Hepatic stellate cell (primary cell): Measurements from ENCODE around the gene CD44.

Source experiments
- DNase-seq: peaks from one replicate; pipeline ENCODE4 v3.0.0; 2011; ENCODE audit warnings: low spot score

Gene CD44

DNA sequence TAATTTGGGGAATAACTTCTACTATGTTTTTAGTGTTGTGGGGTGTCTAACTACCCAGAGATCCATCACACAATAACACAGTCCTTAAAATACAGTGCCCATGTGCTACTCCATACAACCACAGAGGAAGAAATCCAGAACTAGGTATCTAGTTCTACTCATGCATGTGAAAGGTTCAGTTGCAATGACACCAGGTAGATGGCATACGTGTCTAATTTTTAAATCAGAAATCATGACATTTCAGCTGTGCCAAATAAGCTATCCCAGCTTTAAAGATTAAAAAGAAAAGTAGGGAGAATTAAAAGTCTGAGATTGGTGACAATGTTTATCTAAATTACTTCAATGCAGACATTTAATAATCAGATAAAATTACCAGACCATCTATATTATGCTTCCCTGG is 122.2 kb downstream of the CD44 start:
- DNase-seq, result no peak

GRCh38 chr11:35262056-35262455 is 123.1 kb downstream of the CD44 start:
- no peak for DNase-seq

- DNase-seq, result no peak
Observed at GRCh38 chr11:35262735-35263134, 123.8 kb downstream of the CD44 start.

GRCh38 chr11:35265755-35266454 is 126.9 kb downstream of the CD44 start:
- DNase-seq, result no peak

GRCh38 chr11:35267504-35267903 is 128.5 kb downstream of the CD44 start:
- peak; percentile 63 for DNase-seq

GRCh38 chr11:35270342-35270741 is 131.4 kb downstream of the CD44 start:
- DNase-seq, result no peak

- DNase-seq, result no peak
Observed at GRCh38 chr11:35271031-35271430, 132.1 kb downstream of the CD44 start.

- DNase-seq, result no peak
Observed at GRCh38 chr11:35272391-35272902, 133.5 kb downstream of the CD44 start.

GRCh38 chr11:35274909-35275785 is 136.2 kb downstream of the CD44 start:
- DNase-seq, result no peak

DNA sequence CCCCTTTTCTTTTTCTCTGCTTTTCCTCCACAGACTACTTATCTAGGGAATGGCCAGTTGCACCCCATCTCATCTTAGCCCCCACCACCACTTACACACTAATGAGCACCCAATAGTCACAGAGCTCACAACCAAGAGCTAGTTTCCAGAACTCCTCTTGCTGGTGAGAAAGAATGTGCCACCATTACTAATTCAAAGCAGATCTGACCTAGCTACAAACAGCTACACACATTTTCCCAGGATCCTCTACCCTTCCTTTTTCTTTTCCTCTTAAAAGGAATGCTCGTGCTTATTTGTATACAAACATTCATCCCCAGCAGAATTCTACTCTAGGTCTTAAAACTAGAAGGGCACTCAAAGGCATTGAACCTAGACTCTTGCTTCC is 136.8 kb downstream of the CD44 start:
- no peak for DNase-seq

- no peak for DNase-seq
Observed at GRCh38 chr11:35276396-35277145, 137.6 kb downstream of the CD44 start.

DNA sequence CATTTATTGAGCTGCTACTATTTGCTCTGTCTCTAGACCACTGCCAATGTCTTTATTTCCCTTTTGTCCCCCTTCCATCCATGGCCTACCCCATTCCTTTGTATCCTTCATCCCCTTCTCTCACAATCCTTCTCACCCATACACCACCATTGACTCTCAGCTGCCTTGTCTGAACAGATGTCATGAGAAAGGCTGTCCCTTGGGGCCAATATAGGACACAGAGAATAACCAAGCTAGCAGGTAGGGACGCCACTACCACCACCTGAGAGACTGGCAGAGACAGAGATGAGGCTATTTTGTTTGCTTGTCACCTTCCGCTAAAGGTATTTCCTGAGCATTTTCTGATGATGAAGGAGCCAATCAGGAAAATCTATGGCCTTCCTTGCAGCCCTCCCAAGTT is 138.9 kb downstream of the CD44 start:
- no peak for DNase-seq

DNA sequence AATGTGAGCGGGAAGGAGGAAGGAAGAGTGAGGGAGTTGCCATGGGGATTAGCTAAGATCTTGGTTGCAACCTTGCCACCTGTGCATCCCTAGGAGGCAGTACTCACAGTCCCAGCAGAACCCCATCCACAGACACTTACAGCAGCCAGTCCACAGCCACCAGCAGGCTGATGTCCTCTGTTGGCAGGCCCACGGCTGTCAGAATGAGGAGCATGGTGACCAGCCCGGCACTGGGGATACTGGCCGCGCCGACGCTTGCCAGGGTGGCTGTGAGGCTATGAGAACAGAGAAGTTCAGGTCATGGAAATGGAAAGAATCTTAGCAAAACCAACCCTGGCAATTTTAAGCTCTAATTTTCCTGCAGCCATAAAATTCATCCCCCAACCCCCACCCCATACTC is 141.8 kb downstream of the CD44 start:
- no peak for DNase-seq

DNA sequence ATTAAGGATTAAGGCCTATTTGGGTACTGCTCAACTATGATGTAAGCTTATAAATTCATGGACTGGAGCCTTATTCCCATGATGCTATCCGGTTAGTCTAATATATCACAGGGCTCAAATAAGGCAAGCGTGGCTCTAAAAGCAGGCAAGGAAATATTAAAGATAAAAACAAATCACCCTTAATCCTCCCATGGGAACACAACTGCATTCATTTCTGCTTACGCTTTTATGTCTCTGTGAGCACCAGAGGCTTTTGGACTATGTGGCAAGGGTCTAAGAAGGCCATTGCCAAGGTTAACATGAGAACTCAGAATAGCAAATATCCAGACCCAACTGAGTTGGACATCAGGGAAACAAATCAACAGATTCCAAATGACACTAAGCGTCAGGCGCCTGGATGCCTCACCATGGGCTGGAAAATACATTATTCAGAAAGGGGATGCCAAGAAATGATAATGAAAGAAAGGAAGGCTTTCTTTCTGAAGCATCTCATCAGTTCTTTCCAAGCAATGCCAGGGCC is 142.3 kb downstream of the CD44 start:
- DNase-seq, result no peak
